Vein endothelial cell (primary cell): Measurements from ENCODE around the gene RGS10. TPM values are rescaled to one million over a fixed set of nuclear protein-coding genes. Genes with fewer than 3 reads are reported as not detected.

Experiments
- total RNA-seq: library from RNA; depleted of rRNA; stranded (reverse); fragments of >200 nt; gene quantifications from 2 replicates; pipeline ENCODE4 v1.2.3, GENCODE V29; 2012

The RGS10 gene, protein sequence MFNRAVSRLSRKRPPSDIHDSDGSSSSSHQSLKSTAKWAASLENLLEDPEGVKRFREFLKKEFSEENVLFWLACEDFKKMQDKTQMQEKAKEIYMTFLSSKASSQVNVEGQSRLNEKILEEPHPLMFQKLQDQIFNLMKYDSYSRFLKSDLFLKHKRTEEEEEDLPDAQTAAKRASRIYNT
- total RNA-seq = 12.4 and 17.5 TPM in 2 replicates

GRCh38 chr10:119542357-119542987 lies at the start of gene RGS10:
RGS10 (minus strand) TSS chr10:119542719; CDS start chr10:119542638, 81 bp downstream.

Other genes starting within 250 kb of the RGS10 start
- 44.7 and 66.7 TPM in 2 replicates for gene TIAL1, start 54.2 kb upstream of the RGS10 start, total RNA-seq
- gene BAG3, start 108.7 kb upstream of the RGS10 start, total RNA-seq = 25.5 and 26.0 TPM in 2 replicates
- 16.3 and 22.7 TPM in 2 replicates for gene INPP5F, start 183.3 kb upstream of the RGS10 start, total RNA-seq